Gastrocnemius medialis (tissue), 4 donors: ENCODE measurements around the gene SEMG2. TPM values are rescaled to one million over a fixed set of nuclear protein-coding genes. Genes with fewer than 3 reads are reported as not detected.

ENCODE experiments used
- ATAC-seq, 2 donors: fragments of 150-250 bp; one replicate each; pipeline ENCODE4 v1.9.1; 2016
- DNase-seq, 2 donors: peaks; one replicate each; pipeline ENCODE4 v3.0.0-alpha.2; 2019
- H3K27ac ChIP-seq, 4 donors: fragments of 200-600 bp; sonication (generic); 1 replicate in 1 of 4; 2 replicates in 3 of 4; pipeline ENCODE4 v1.5.1; 2016 to 2018; ENCODE audit warnings: mild to moderate bottlenecking in 2 of 4, moderate library complexity in 1 of 4
- H3K27me3 ChIP-seq, 3 donors: fragments of 200-600 bp; sonication (generic) in 2 of 3; 1 replicate in 1 of 3; 2 replicates in 2 of 3; pipeline versions ENCODE4 v1.5.1 to v1.6.0; 2016 to 2019; ENCODE audit warnings: mild to moderate bottlenecking in 1 of 3, moderate library complexity in 1 of 3
- H3K36me3 ChIP-seq, 2 donors: fragments of 200-600 bp; sonication (generic) in 1 of 2; one replicate each; pipeline ENCODE4 v1.5.1; 2017 to 2018
- H3K4me1 ChIP-seq, 2 donors: fragments of 200-600 bp; sonication (generic) in 1 of 2; one replicate each; pipeline ENCODE4 v1.5.1; 2016 to 2017; ENCODE audit warnings: mild to moderate bottlenecking in 2 of 2
- H3K4me3 ChIP-seq, 4 donors: fragments of 200-600 bp; sonication (generic) in 3 of 4; 1 replicate in 1 of 4; 2 replicates in 3 of 4; pipeline ENCODE4 v1.5.1; 2016 to 2019; ENCODE audit warnings: mild to moderate bottlenecking in 2 of 4
- H3K9me3 ChIP-seq, 3 donors: fragments of 200-600 bp; sonication (generic) in 2 of 3; 1 replicate in 1 of 3; 2 replicates in 2 of 3; pipeline ENCODE4 v1.5.1; 2016 to 2019
- POLR2A ChIP-seq, 2 donors: fragments of 450-650 bp; IDR thresholded peaks; one replicate each; pipeline ENCODE4 v1.6.1; 2017; ENCODE audit warnings: antibody characterized with exemption in 2 of 2, mild to moderate bottlenecking in 2 of 2, moderate library complexity in 2 of 2
- in situ Hi-C, 4 donors: fragments of 200-750 bp; cut with MboI; loops; one replicate each; pipeline versions ENCODE4 v1.15.0 to v1.8.0; 2017; ENCODE audit warnings: low sequenced_read_pairs in 4 of 4
- intact Hi-C: fragments of 100-400 bp; cut with DNase I; formaldehyde crosslinking; loops from one replicate; pipeline ENCODE4 v1.15.1; 2023; ENCODE audit warnings: low total_unique reads
- total RNA-seq, 4 donors: library from RNA; depleted of rRNA; stranded (reverse); fragments of >200 nt; gene quantifications; one replicate each; pipeline versions ENCODE4 v1.1.0 to v1.2.3, GENCODE V29; 2016
- TF ChIP-seq, protein P1 (sequence below), 5 experiments: fragments of 450-650 bp in 3 of 5; fragments of 200-600 bp in 2 of 5; sonication (generic) in 2 of 5; IDR thresholded peaks in 4 of 5; conservative IDR thresholded peaks in 1 of 5; 1 replicate in 4 of 5; 2 replicates in 1 of 5; pipeline ENCODE4 v1.5.1; 2016 to 2019; ENCODE audit warnings: antibody characterized with exemption in 5 of 5, mild to moderate bottlenecking in 3 of 5, moderate library complexity in 3 of 5

The SEMG2 gene
- total RNA-seq, 4 donors from 2014 or later = not detected

DNA sequence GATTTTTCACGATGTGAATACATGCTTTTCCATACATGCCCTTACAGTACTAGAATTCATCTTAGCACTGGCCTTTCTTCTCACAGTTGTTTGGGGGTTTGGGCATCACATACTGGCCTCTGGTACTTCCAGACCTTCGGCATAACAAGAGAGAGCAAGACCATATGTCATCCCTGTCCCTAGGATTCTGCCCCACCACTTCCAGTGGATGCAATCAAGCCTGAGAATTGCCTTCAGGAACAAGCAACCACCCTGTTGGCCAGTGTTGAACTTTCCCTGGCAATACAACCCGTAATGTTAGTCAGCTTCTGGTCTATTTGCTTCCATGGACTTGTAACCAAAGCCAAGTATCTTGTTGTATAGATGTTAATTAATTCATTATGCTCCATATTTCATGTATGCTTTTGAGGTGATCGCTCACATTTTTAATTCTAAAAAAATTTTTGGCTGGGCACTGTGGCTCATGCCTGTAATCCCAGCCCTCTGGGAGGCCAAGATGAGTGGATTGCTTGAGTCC, 48.6 kb downstream of the SEMG2 start:
- in situ Hi-C loops (no loop called here), intact Hi-C loops (no loop called here)
- DNase-seq = no peak
- Histone ChIP-seq H3K4me1 (no peaks in the 10 kb centered on the region), H3K27ac (no peak overlapping the region), H3K9me3 (no peaks in the 10 kb centered on the region), H3K4me3 (no peak overlapping the region), H3K36me3 (no peaks in the 10 kb centered on the region), H3K27me3 (peaks cover 0 to 4% (median 0%) of the 10 kb centered on the region in 3 donors)
- TF ChIP-seq, protein P1, sequence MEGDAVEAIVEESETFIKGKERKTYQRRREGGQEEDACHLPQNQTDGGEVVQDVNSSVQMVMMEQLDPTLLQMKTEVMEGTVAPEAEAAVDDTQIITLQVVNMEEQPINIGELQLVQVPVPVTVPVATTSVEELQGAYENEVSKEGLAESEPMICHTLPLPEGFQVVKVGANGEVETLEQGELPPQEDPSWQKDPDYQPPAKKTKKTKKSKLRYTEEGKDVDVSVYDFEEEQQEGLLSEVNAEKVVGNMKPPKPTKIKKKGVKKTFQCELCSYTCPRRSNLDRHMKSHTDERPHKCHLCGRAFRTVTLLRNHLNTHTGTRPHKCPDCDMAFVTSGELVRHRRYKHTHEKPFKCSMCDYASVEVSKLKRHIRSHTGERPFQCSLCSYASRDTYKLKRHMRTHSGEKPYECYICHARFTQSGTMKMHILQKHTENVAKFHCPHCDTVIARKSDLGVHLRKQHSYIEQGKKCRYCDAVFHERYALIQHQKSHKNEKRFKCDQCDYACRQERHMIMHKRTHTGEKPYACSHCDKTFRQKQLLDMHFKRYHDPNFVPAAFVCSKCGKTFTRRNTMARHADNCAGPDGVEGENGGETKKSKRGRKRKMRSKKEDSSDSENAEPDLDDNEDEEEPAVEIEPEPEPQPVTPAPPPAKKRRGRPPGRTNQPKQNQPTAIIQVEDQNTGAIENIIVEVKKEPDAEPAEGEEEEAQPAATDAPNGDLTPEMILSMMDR (IDR thresholded peaks at IDR 0.05 in 4 of 5, conservative IDR thresholded peaks at IDR 0.05 in 1 of 5) = no peak
- no peak for TF ChIP-seq POLR2A (IDR thresholded peaks at IDR 0.05)
- ATAC-seq = no peak

Other genes starting within 250 kb of the SEMG2 start
- not detected for gene KCNS1, start 120.2 kb upstream of the SEMG2 start, total RNA-seq
- not detected for gene WFDC5, start 106.2 kb upstream of the SEMG2 start, total RNA-seq
- gene WFDC12, start 96.9 kb upstream of the SEMG2 start, total RNA-seq = not detected
- 1 to 10 TPM in 1 of 4 donors, not detected in 3; 1.4 TPM for gene PI3, start 46.5 kb upstream of the SEMG2 start, total RNA-seq
- gene SEMG1, start 14.3 kb upstream of the SEMG2 start, total RNA-seq = not detected
- gene SLPI, start 33.2 kb downstream of the SEMG2 start, total RNA-seq = 1,000 to 10,000 TPM in 1 of 4 donors, 100 to 1,000 TPM in 3; 194 to 1,792 (median 504) TPM
- gene RBPJL, start 85.5 kb downstream of the SEMG2 start, total RNA-seq = not detected
- gene MATN4, start 86.9 kb downstream of the SEMG2 start, total RNA-seq = not detected
- gene SDC4, start 127.1 kb downstream of the SEMG2 start, total RNA-seq = 100 to 1,000 TPM in 2 of 4 donors, 10 to 100 TPM in 2; 50.4 to 168 (median 97.8) TPM
- 10 to 100 TPM; 34.0 to 59.5 (median 43.7) TPM for gene SYS1, start 141.8 kb downstream of the SEMG2 start, total RNA-seq
- gene TP53TG5, start 157.0 kb downstream of the SEMG2 start, total RNA-seq = not detected
- 100 to 1,000 TPM in 3 of 4 donors, 10 to 100 TPM in 1; 99.5 to 155 (median 121) TPM for gene DBNDD2, start 186.9 kb downstream of the SEMG2 start, total RNA-seq
- 100 to 1,000 TPM in 1 of 4 donors, 10 to 100 TPM in 3; 45.9 to 118 (median 94.2) TPM for gene PIGT, start 194.8 kb downstream of the SEMG2 start, total RNA-seq
- gene WFDC2, start 248.4 kb downstream of the SEMG2 start, total RNA-seq = not detected